ENCODE results near the gene TRPM8.

Gene TRPM8

GRCh38 chr2:234046521-234046920, 129.3 kb downstream of the TRPM8 start:
- H3K27me3 Mint-ChIP-seq (ENCODE audit: low read depth, poor library complexity): peaks cover 32% of the 10 kb centered on the region
- H3K36me3 Mint-ChIP-seq (ENCODE audit: low read depth): no peaks in the 10 kb centered on the region
- no peaks in the 10 kb centered on the region for H3K9me3 Mint-ChIP-seq
- H3K27ac Mint-ChIP-seq: no peak overlapping the region
- no peaks in the 10 kb centered on the region for H3K4me1 Mint-ChIP-seq
- DNase-seq: no peak
- no peak for TF ChIP-seq CTCF (IDR thresholded peaks at IDR 0.05)
- no peak overlapping the region for H3K4me3 Mint-ChIP-seq

GRCh38 chr2:234047361-234047760, 130.2 kb downstream of the TRPM8 start:
- H3K4me1 Mint-ChIP-seq: no peaks in the 10 kb centered on the region
- no peaks in the 10 kb centered on the region for H3K36me3 Mint-ChIP-seq (ENCODE audit: low read depth)
- H3K4me3 Mint-ChIP-seq: no peak overlapping the region
- peaks cover 33% of the 10 kb centered on the region for H3K27me3 Mint-ChIP-seq (ENCODE audit: low read depth, poor library complexity)
- no peaks in the 10 kb centered on the region for H3K9me3 Mint-ChIP-seq
- H3K27ac Mint-ChIP-seq: no peak overlapping the region
- no peak for DNase-seq
- no peak for TF ChIP-seq CTCF (IDR thresholded peaks at IDR 0.05)

- Mint-ChIP-seq H3K4me3 (no peak overlapping the region), H3K36me3 (ENCODE audit: low read depth) (no peaks in the 10 kb centered on the region), H3K27ac (no peak overlapping the region), H3K27me3 (ENCODE audit: low read depth, poor library complexity) (peaks cover 28% of the 10 kb centered on the region), H3K4me1 (no peaks in the 10 kb centered on the region), H3K9me3 (no peaks in the 10 kb centered on the region)
- no peak for TF ChIP-seq CTCF (IDR thresholded peaks at IDR 0.05)
- DNase-seq: no peak
Observed at GRCh38 chr2:234048049-234048448, 130.9 kb downstream of the TRPM8 start.

- DNase-seq: no peak
- H3K9me3 Mint-ChIP-seq: peaks cover 8% of the 10 kb centered on the region
- H3K27ac Mint-ChIP-seq: no peak within 1 kb of the TSS
- peaks cover 27% of the 10 kb centered on the region for H3K27me3 Mint-ChIP-seq (ENCODE audit: low read depth, poor library complexity)
- no peaks in the 10 kb centered on the region for H3K4me1 Mint-ChIP-seq
- H3K36me3 Mint-ChIP-seq (ENCODE audit: low read depth): no peaks in the 10 kb centered on the region
- TF ChIP-seq CTCF (IDR thresholded peaks at IDR 0.05): no peak
- no peak within 1 kb of the TSS for H3K4me3 Mint-ChIP-seq
Observed at GRCh38 chr2:234050455-234051135, 133.4 kb downstream of the TRPM8 start, which contains the start of gene SPP2. Gene SPP2 (plus strand): TSS chr2:234050702. CDS start chr2:234050787, 85 bp downstream.

GRCh38 chr2:234051374-234052070, 134.3 kb downstream of the TRPM8 start:
- no peak for DNase-seq
- no peak for TF ChIP-seq CTCF (IDR thresholded peaks at IDR 0.05)
- no peak overlapping the region for H3K4me3 Mint-ChIP-seq
- H3K36me3 Mint-ChIP-seq (ENCODE audit: low read depth): no peaks in the 10 kb centered on the region
- H3K4me1 Mint-ChIP-seq: no peaks in the 10 kb centered on the region
- H3K27ac Mint-ChIP-seq: no peak overlapping the region
- peaks cover 8% of the 10 kb centered on the region for H3K9me3 Mint-ChIP-seq
- peaks cover 24% of the 10 kb centered on the region for H3K27me3 Mint-ChIP-seq (ENCODE audit: low read depth, poor library complexity)
